DND-41 (cell line): ENCODE measurements around the gene FAM124B.

Experiments
- ATAC-seq: fragments of 200-7000 bp; cut with Tn5 transposase; 3 replicates; pipeline ENCODE4 v1.9.1; 2021; ENCODE audit warnings: low read depth; ENCODE audit not compliant: insufficient read depth
- DNase-seq: peaks from one replicate; pipeline ENCODE4 v3.0.0-alpha.2; 2020
- H2AFZ ChIP-seq: 2 replicates; pipeline ENCODE4 v1.6.0; 2012; ENCODE audit warnings: low read depth, low read length
- H3K27ac ChIP-seq: 2 replicates; pipeline ENCODE4 v1.5.1; 2012; ENCODE audit warnings: low read length, inconsistent platforms
- H3K27me3 ChIP-seq: fragments of 200-600 bp; sonication (generic); 2 replicates; pipeline ENCODE4 v1.6.0; 2012; ENCODE audit warnings: low read length, mild to moderate bottlenecking, inconsistent platforms; ENCODE audit not compliant: insufficient read depth, poor library complexity
- H3K36me3 ChIP-seq: 2 replicates; pipeline ENCODE4 v1.5.1; 2012; ENCODE audit warnings: low read length, inconsistent platforms; ENCODE audit not compliant: insufficient read depth
- H3K4me1 ChIP-seq: 2 replicates; pipeline ENCODE4 v1.5.1; 2012; ENCODE audit warnings: mild to moderate bottlenecking, low read length; ENCODE audit not compliant: insufficient read depth
- H3K4me2 ChIP-seq: 2 replicates; pipeline ENCODE4 v1.6.0; 2012; ENCODE audit warnings: mild to moderate bottlenecking, moderate library complexity, low read length, inconsistent platforms; ENCODE audit not compliant: insufficient read depth
- H3K4me3 ChIP-seq, 2 experiments: fragments of 200-600 bp in 1 of 2; shearing (Covaris generic) in 1 of 2; 2 replicates each; pipeline ENCODE4 v1.5.1; 2012 to 2016; ENCODE audit warnings: inconsistent platforms in 2 of 2, low read length in 2 of 2, mild to moderate bottlenecking in 2 of 2, low read depth in 1 of 2, moderate library complexity in 1 of 2
- H3K79me2 ChIP-seq: 2 replicates; pipeline ENCODE4 v1.6.0; 2012; ENCODE audit warnings: low read length, inconsistent platforms; ENCODE audit not compliant: insufficient read depth
- H3K9ac ChIP-seq: 2 replicates; pipeline ENCODE4 v1.6.0; 2012; ENCODE audit warnings: low read depth, mild to moderate bottlenecking, inconsistent platforms, low read length, moderate library complexity
- H3K9me3 ChIP-seq: 2 replicates; pipeline ENCODE4 v1.5.1; 2012; ENCODE audit warnings: low read length, moderate library complexity, mild to moderate bottlenecking, inconsistent platforms; ENCODE audit not compliant: insufficient read depth, severe bottlenecking
- H4K20me1 ChIP-seq: 2 replicates; pipeline ENCODE4 v1.6.0; 2012; ENCODE audit warnings: low read length; ENCODE audit not compliant: insufficient read depth
- EZH2 ChIP-seq: IDR thresholded peaks from 3 replicates; pipeline ENCODE4 v1.6.1; 2012; ENCODE audit warnings: borderline replicate concordance, low read depth, mild to moderate bottlenecking, moderate library complexity, low read length, inconsistent platforms; ENCODE audit not compliant: severe bottlenecking
- TF ChIP-seq, protein P1 (sequence below): IDR thresholded peaks from 2 replicates; pipeline ENCODE4 v1.5.1; 2012; ENCODE audit warnings: borderline replicate concordance, low read length, moderate library complexity, mild to moderate bottlenecking; ENCODE audit not compliant: poor library complexity, severe bottlenecking; ENCODE audit errors: extremely low read depth

The FAM124B gene, protein sequence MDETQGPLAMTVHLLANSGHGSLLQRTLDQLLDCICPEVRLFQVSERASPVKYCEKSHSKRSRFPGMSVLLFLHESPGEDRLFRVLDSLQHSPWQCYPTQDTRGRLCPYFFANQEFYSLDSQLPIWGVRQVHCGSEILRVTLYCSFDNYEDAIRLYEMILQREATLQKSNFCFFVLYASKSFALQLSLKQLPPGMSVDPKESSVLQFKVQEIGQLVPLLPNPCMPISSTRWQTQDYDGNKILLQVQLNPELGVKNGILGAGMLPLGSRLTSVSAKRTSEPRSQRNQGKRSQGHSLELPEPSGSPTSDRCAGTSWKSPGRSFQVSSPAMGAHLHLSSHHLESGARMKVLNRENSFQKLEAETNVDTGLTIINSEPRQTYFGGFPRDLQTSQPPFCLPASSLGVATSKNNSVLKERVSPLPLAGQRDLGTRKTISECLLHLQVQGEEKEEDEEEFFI

DNA sequence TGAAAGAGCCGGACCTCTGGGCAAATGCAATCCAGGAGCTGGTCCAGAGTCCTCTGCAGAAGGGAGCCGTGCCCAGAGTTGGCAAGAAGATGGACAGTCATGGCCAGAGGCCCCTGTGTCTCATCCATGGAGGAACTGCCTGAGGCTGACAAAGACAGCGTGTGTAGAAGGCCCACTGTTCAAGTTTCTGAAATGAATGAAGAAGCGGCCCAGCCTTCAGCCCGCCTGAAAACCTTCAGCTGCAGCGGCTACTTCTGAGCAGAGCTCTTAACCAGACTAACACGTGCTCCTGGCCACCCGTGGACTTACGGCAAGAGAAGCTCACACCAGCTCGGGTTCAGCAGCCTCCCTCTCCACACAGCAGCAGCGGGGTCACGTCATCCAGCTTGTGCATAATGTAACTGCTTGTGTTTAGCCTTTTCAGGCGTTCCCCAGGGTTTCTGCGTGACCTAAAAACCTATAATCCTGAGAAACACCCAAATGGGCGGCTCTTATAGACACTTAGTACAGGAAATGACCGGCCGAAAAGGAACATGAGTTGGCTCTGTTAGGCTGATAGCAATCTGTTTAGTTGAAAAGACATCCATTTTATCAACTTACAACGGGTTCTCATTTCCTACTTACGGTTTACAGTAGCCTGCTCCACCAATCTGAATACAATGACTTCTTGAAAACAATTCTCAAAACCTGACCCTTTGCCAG, at the start of gene FAM124B:
Gene FAM124B (minus strand): TSS at position 467 of the 702 bp plus-strand sequence. CDS start 339 bp downstream, at position 128.
- ATAC-seq (no peak), DNase-seq (no peak)
- no peaks in the 10 kb centered on the region for H3K36me3 ChIP-seq
- H3K79me2 ChIP-seq = no peaks in the 10 kb centered on the region
- H3K9ac ChIP-seq = no peak within 1 kb of the TSS
- H2AFZ ChIP-seq = peak within 1 kb of the TSS; percentile 26; the same call in 1 of the 2 replicates
- TF ChIP-seq, protein P1, sequence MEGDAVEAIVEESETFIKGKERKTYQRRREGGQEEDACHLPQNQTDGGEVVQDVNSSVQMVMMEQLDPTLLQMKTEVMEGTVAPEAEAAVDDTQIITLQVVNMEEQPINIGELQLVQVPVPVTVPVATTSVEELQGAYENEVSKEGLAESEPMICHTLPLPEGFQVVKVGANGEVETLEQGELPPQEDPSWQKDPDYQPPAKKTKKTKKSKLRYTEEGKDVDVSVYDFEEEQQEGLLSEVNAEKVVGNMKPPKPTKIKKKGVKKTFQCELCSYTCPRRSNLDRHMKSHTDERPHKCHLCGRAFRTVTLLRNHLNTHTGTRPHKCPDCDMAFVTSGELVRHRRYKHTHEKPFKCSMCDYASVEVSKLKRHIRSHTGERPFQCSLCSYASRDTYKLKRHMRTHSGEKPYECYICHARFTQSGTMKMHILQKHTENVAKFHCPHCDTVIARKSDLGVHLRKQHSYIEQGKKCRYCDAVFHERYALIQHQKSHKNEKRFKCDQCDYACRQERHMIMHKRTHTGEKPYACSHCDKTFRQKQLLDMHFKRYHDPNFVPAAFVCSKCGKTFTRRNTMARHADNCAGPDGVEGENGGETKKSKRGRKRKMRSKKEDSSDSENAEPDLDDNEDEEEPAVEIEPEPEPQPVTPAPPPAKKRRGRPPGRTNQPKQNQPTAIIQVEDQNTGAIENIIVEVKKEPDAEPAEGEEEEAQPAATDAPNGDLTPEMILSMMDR = no peak
- TF ChIP-seq EZH2 = no peak
- H3K27ac ChIP-seq = no peak within 1 kb of the TSS
- no peak within 1 kb of the TSS for H3K4me2 ChIP-seq
- no peaks in the 10 kb centered on the region for H3K4me1 ChIP-seq
- no peaks in the 10 kb centered on the region for H4K20me1 ChIP-seq
- H3K9me3 ChIP-seq = no peaks in the 10 kb centered on the region
- no peak within 1 kb of the TSS for H3K4me3 ChIP-seq
- H3K27me3 ChIP-seq = peaks cover 14% of the 10 kb centered on the region

DNA sequence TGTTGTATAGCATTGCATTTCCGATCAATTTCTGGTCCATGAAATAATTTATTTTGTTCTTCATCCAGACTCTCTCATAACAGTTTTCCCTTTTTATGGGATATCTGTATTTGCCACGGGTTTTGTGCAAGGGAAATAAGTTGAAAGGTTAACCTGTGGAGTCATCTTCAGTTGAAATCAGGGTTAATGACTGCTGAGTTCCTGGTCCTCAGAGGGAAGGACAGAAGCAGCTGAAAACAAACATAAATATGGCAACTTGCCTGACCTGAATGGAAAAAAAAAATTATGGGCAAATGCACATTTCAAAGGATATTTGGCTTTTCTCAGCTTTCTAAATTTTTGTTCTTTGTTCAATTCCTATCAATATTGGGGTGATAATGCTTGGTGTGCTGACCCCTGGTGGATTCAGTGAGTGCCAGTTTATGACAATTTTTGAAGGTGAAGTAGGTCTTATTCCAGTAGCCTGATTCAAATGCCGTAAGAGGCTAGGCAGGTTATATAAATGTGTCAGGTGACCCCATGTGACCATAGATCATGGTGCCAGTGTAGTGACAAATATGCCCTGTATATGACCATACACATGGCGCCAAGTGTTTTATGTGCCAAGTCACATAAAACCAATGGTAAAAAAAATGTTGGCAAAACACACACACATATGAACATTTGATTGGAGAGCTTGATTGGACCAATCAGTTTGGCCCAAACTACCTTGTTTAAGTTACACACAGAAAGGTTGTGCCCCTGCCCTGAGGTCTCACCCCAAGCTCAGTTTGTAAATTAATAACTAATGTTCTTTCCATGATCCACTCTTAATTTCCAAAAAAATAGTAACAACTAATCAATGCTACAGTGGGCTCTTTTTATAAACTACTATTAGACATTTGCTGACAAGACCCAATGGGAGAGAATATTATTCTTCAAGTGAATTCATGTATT, 47.6 kb upstream of the FAM124B start:
- H2AFZ ChIP-seq = no peak overlapping the region
- H3K4me3 ChIP-seq = no peak overlapping the region
- H3K4me2 ChIP-seq = no peak overlapping the region
- H3K27ac ChIP-seq = no peak overlapping the region
- H3K79me2 ChIP-seq = no peaks in the 10 kb centered on the region
- no peaks in the 10 kb centered on the region for H4K20me1 ChIP-seq
- TF ChIP-seq EZH2 = no peak
- TF ChIP-seq, protein P1 = peak; percentile 54
- H3K27me3 ChIP-seq = no peaks in the 10 kb centered on the region
- H3K9ac ChIP-seq = no peak overlapping the region
- DNase-seq (no peak), ATAC-seq (peak; percentile 33; the same call in 1 of the 3 replicates)
- no peaks in the 10 kb centered on the region for H3K9me3 ChIP-seq
- no peaks in the 10 kb centered on the region for H3K36me3 ChIP-seq
- H3K4me1 ChIP-seq = no peaks in the 10 kb centered on the region

DNA sequence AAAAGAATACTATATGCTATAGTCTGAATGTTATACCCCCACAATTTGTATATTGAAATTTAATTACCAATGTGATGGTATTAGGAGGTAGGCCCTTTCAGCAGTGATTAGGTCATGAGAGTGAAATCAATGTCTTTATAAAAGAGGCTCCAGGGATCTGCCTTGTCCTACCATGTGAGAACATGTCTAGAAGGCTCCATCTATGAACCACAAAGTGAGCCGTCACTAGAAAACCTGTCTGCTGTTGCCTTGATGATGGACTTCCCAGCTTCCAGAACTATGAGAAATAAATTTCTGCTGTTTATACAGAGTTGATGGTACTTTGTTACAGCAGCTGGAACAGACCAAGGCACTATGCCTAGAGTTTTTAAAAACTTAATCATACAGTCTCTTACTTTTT, 46.3 kb upstream of the FAM124B start:
- TF ChIP-seq, protein P1 = no peak
- TF ChIP-seq EZH2 = no peak
- DNase-seq (no peak), ATAC-seq (no peak)
- no peaks in the 10 kb centered on the region for H3K4me1 ChIP-seq
- no peak overlapping the region for H2AFZ ChIP-seq
- no peak overlapping the region for H3K4me3 ChIP-seq
- no peaks in the 10 kb centered on the region for H3K9me3 ChIP-seq
- no peak overlapping the region for H3K27ac ChIP-seq
- no peaks in the 10 kb centered on the region for H3K27me3 ChIP-seq
- no peak overlapping the region for H3K4me2 ChIP-seq
- H3K79me2 ChIP-seq = no peaks in the 10 kb centered on the region
- H3K9ac ChIP-seq = no peak overlapping the region
- H3K36me3 ChIP-seq = no peaks in the 10 kb centered on the region
- no peaks in the 10 kb centered on the region for H4K20me1 ChIP-seq
